HL-60 (cell line): ENCODE data around the gene INPP4B.

Experiments
- SPI1 ChIP-seq: IDR thresholded peaks from 2 replicates; pipeline ENCODE4 v1.6.1; 2012; ENCODE audit warnings: low read depth, mild to moderate bottlenecking, borderline replicate concordance
- TF ChIP-seq, protein P1 (sequence below): IDR thresholded peaks from one replicate; pipeline ENCODE4 v1.5.1; 2011; ENCODE audit warnings: low read length, control low read depth, inconsistent platforms; ENCODE audit not compliant: insufficient read depth

DNA sequence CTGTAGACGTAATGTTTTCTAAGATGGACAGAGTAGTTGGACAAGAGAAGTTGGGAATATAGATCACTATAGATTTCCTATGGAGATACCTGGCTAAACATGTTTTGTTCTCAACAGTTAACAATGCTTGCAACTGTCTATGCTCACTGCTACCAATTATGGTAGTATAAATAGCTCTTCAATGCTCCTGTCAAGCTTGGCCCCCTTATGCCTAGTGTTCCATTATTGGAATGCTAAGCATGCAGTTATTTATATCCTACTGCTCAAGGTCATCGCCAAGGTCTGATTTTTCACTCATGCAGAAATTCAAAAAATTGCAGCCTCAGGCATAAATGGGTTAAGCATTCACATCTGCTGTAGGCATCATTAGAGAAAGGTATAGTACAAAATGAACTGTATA is 690.8 kb downstream of the INPP4B start:
- TF ChIP-seq, protein P1, sequence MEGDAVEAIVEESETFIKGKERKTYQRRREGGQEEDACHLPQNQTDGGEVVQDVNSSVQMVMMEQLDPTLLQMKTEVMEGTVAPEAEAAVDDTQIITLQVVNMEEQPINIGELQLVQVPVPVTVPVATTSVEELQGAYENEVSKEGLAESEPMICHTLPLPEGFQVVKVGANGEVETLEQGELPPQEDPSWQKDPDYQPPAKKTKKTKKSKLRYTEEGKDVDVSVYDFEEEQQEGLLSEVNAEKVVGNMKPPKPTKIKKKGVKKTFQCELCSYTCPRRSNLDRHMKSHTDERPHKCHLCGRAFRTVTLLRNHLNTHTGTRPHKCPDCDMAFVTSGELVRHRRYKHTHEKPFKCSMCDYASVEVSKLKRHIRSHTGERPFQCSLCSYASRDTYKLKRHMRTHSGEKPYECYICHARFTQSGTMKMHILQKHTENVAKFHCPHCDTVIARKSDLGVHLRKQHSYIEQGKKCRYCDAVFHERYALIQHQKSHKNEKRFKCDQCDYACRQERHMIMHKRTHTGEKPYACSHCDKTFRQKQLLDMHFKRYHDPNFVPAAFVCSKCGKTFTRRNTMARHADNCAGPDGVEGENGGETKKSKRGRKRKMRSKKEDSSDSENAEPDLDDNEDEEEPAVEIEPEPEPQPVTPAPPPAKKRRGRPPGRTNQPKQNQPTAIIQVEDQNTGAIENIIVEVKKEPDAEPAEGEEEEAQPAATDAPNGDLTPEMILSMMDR: no peak
- TF ChIP-seq SPI1: no peak
